Testis (tissue), 3 donors: ENCODE data around the gene SUFU. TPM values are rescaled to one million over a fixed set of nuclear protein-coding genes. Genes with fewer than 3 reads are reported as not detected.

Experiments used
- DNase-seq: peaks from one replicate; pipeline ENCODE4 v3.0.0-alpha.2; 2019
- H3K27ac ChIP-seq, 2 donors: fragments of 200-600 bp; sonication (generic); one replicate each; pipeline ENCODE4 v1.5.1; 2019
- H3K27me3 ChIP-seq: fragments of 200-600 bp; sonication (generic); one replicate; pipeline ENCODE4 v1.5.1; 2019
- H3K36me3 ChIP-seq: fragments of 200-600 bp; sonication (generic); one replicate; pipeline ENCODE4 v1.5.1; 2017; ENCODE audit warnings: low read depth; ENCODE audit errors: missing control alignments
- H3K4me1 ChIP-seq: fragments of 200-600 bp; sonication (generic); one replicate; pipeline ENCODE4 v1.5.1; 2019
- H3K4me3 ChIP-seq, 2 donors: fragments of 200-600 bp; sonication (generic); one replicate each; pipeline ENCODE4 v1.5.1; 2017 to 2019
- H3K9me3 ChIP-seq: fragments of 200-600 bp; sonication (generic); one replicate; pipeline ENCODE4 v1.5.1; 2017
- POLR2A ChIP-seq: fragments of 450-650 bp; IDR thresholded peaks from one replicate; pipeline ENCODE4 v1.6.1; 2017; ENCODE audit warnings: antibody characterized with exemption, mild to moderate bottlenecking, moderate library complexity
- WGBS, 2 donors: methylation state at CpG; one replicate each; pipeline ENCODE4 v1.1.5; 2018; 5-methylcytosine and 5-hydroxymethylcytosine counted together
- intact Hi-C: fragments of 100-400 bp; cut with DNase I; formaldehyde crosslinking; loops from one replicate; pipeline ENCODE4 v1.15.1; 2023; ENCODE audit warnings: low total_unique reads
- polyA plus RNA-seq: library from polyadenylated mRNA; stranded (reverse); fragments of 350-450 nt; fragmentation: Illumina TruSeq; extraction: RNeasy Lipid Tissue Mini Kit (QIAGEN cat#74804); gene quantifications from one replicate; pipeline ENCODE4 v1.2.3, GENCODE V29; 2014; ENCODE audit warnings: low read depth, low replicate concordance; ENCODE audit not compliant: insufficient read depth
- total RNA-seq, 2 donors: library from RNA; depleted of rRNA; stranded (reverse); fragments of >200 nt; gene quantifications; one replicate each; pipeline ENCODE4 v1.2.3, GENCODE V29; 2016
- TF ChIP-seq, protein P1 (sequence below), 3 experiments: fragments of 450-650 bp in 2 of 3; fragments of 200-600 bp in 1 of 3; sonication (generic) in 1 of 3; IDR thresholded peaks; one replicate each; pipeline ENCODE4 v1.5.1; 2016 to 2019; ENCODE audit warnings: antibody characterized with exemption in 3 of 3, mild to moderate bottlenecking in 2 of 3, moderate library complexity in 1 of 3

SUFU gene
- total and polyA plus RNA-seq, 3 donors from 2014 or later = 16.5 to 28.4 (median 22.9) TPM

DNA sequence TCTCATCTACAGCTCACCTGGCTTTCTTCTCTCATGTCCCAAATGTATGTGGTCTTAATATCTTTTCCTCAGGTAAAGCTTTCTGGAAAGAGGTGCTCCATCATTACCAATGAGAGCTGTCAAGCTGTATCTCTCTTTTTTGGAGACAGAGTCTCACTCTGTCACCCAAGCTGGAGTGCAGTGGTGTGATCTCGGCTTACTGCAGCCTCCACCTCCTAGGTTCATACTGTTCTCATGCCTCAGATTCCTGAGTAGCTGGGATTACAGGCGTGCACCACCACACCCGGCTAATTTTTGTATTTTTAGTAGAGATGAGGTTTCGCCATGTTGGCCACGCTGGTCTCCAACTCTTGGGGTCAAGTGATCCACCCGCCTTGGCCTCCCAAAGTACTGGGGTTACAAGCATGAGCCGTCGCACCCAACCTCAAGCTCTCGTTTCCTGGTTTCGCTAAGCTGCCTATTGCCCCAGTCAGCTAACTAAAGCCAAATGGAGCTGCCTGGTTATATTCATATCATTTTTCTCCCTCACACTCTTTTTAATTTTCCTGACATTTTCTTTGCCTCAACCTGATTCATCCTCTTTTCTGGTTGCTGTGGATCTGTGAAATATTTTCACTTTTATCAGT, 60.5 kb downstream of the SUFU start:
- Histone ChIP-seq H3K36me3 (no peaks in the 10 kb centered on the region), H3K27me3 (no peaks in the 10 kb centered on the region), H3K4me1 (no peaks in the 10 kb centered on the region), H3K4me3 (no peak overlapping the region), H3K9me3 (no peaks in the 10 kb centered on the region), H3K27ac (no peak overlapping the region)
- 94 to 95% methylated on average over 10 of the region's 10 CpGs for WGBS, 2 donors
- TF ChIP-seq POLR2A = no peak
- TF ChIP-seq, protein P1, sequence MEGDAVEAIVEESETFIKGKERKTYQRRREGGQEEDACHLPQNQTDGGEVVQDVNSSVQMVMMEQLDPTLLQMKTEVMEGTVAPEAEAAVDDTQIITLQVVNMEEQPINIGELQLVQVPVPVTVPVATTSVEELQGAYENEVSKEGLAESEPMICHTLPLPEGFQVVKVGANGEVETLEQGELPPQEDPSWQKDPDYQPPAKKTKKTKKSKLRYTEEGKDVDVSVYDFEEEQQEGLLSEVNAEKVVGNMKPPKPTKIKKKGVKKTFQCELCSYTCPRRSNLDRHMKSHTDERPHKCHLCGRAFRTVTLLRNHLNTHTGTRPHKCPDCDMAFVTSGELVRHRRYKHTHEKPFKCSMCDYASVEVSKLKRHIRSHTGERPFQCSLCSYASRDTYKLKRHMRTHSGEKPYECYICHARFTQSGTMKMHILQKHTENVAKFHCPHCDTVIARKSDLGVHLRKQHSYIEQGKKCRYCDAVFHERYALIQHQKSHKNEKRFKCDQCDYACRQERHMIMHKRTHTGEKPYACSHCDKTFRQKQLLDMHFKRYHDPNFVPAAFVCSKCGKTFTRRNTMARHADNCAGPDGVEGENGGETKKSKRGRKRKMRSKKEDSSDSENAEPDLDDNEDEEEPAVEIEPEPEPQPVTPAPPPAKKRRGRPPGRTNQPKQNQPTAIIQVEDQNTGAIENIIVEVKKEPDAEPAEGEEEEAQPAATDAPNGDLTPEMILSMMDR (IDR thresholded peaks at IDR 0.05) = no peak
- no peak for DNase-seq
- intact Hi-C loops = no loop called here

DNA sequence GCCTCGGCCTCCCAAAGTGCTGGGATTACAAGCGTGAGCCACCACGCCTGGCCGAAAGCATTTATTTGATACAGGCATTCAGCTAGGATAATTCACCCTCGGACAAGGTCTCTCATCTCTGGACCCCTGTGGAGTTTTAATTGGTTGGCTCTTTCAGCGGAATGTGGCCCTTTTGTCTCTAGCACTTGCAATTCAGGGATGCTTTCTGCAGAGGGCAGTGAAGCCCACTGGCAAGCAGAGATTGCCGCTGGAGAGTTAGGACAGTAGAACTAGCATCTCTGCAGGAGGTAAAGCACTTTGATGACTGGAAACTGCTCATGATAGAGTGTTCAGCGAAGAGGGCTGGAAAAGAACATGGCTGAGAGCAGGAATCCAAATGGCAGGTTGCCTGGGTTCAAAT, 62.0 kb downstream of the SUFU start:
- TF ChIP-seq POLR2A = no peak
- TF ChIP-seq, protein P1 (IDR thresholded peaks at IDR 0.05) = no peak
- WGBS, 2 donors = 84 to 89% methylated on average over 8 of the region's 8 CpGs
- no peaks in the 10 kb centered on the region for H3K27me3 ChIP-seq
- DNase-seq = no peak
- H3K27ac ChIP-seq = no peak overlapping the region
- no peak overlapping the region for H3K4me3 ChIP-seq
- H3K9me3 ChIP-seq = no peaks in the 10 kb centered on the region
- no peaks in the 10 kb centered on the region for H3K36me3 ChIP-seq
- H3K4me1 ChIP-seq = no peaks in the 10 kb centered on the region
- intact Hi-C loops = no loop called here

DNA sequence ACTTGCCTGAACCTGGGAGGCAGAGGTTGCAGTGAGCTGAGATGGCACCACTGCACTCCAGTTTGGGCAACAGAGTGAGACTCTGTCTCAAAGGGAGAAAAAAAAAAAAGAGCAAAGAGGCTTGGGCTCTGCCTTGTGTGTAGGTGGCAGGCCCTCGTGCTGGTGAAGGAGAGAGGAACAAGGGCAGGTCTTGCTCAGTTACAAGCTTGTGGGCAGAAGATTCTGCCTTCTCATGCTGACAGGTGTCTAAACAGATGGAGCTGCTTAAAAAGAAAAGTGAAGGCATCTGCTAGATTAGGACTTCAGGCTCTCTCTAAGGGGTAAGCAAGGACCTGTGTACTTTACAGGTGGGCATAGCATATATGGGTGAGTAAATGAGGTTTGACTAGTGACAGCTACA, 75.0 kb downstream of the SUFU start:
- TF ChIP-seq, protein P1 (IDR thresholded peaks at IDR 0.05) = no peak
- no peak for TF ChIP-seq POLR2A
- Histone ChIP-seq H3K4me1 (peaks cover 47% of the 10 kb centered on the region), H3K36me3 (no peaks in the 10 kb centered on the region), H3K4me3 (no peak overlapping the region), H3K9me3 (no peaks in the 10 kb centered on the region), H3K27me3 (no peaks in the 10 kb centered on the region), H3K27ac (peak overlapping the region; percentile 37 to 73)
- 68 to 69% methylated on average over 1 of the region's 1 CpG for WGBS, 2 donors
- DNase-seq = no peak
- intact Hi-C loops = no loop called here

DNA sequence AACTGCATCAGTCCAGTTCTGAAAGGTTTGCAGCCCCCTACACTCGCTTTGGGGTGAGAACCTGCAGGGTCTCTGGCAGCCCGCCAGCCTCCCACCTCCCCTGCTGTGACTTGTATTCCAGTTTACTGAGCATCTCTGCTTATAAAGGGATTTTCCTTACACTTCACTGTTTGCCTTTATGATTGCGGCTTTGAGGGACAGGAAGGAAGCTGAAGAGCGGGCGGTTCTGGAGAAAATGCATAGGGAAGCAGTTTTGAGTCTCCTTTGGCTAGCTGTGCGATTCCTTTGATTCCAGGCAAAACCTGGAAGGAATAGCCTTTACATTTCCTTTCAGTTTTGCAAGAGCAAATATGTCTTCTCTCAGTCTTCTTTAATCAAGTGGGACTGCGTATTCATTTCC, 75.6 kb downstream of the SUFU start:
- Histone ChIP-seq H3K27ac (peak overlapping the region; percentile 37 to 73), H3K4me1 (peaks cover 48% of the 10 kb centered on the region), H3K36me3 (no peaks in the 10 kb centered on the region), H3K27me3 (no peaks in the 10 kb centered on the region), H3K9me3 (no peaks in the 10 kb centered on the region), H3K4me3 (no peak overlapping the region)
- TF ChIP-seq, protein P1 (IDR thresholded peaks at IDR 0.05) = no peak
- TF ChIP-seq POLR2A = no peak
- WGBS, 2 donors = 58 to 70% methylated on average over 7 of the region's 7 CpGs
- intact Hi-C loops = no loop called here
- no peak for DNase-seq

DNA sequence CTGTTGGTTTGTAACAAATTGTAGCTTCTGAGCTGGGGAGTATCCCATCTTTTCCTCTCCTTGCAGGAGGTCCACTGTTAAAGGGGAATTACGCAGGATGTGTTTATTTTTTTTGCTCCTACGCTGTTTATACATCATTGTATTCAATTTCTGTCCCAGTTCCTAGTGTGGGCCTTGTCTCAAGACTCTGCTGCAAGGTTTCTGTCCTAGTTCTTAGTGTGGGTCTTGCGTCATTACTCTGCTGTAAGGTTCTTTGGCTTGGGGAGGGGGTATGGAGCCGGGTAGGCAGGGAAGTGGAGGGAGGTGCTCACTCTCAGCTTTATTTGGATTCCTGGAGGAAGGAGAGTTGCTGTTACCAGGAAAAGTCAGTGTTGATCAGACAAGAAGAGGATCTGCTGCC, 76.5 kb downstream of the SUFU start:
- TF ChIP-seq, protein P1 (IDR thresholded peaks at IDR 0.05) = no peak
- no peak for TF ChIP-seq POLR2A
- no peaks in the 10 kb centered on the region for H3K27me3 ChIP-seq
- intact Hi-C loops = loop anchor here (5.0 to 10.0 kb wide), 2 partner anchors 78 to 155 kb away; partner anchors contain the start of genes ACTR1A, FBXL15 and SUFU
- peak; percentile 47 for DNase-seq
- H3K36me3 ChIP-seq = no peaks in the 10 kb centered on the region
- H3K27ac ChIP-seq = peak overlapping the region in 1 of 2 donors; percentile 67
- WGBS, 2 donors = 42 to 48% methylated on average over 4 of the region's 4 CpGs
- H3K4me3 ChIP-seq = no peak overlapping the region
- peaks cover 48% of the 10 kb centered on the region for H3K4me1 ChIP-seq
- H3K9me3 ChIP-seq = no peaks in the 10 kb centered on the region
